HAP-1 (cell line): ENCODE results near the gene GKN2.

Source experiments
- DNase-seq, 2 experiments: peaks; one replicate each; pipeline ENCODE4 v3.0.0-alpha.2; 2016 to 2020; ENCODE audit warnings: low spot score in 2 of 2
- H3K27me3 ChIP-seq: fragments of 250-450 bp; sonication (Bioruptor Pico); 2 replicates; pipeline ENCODE4 v1.5.1; 2020; ENCODE audit warnings: low read depth, mild to moderate bottlenecking, moderate library complexity
- H3K36me3 ChIP-seq: fragments of 250-450 bp; sonication (Bioruptor Pico); replicated peaks from 2 replicates; pipeline ENCODE4 v1.5.1; 2020; ENCODE audit warnings: mild to moderate bottlenecking
- H3K4me1 ChIP-seq: fragments of 250-450 bp; sonication (Bioruptor Pico); 2 replicates; pipeline ENCODE4 v1.5.1; 2020; ENCODE audit warnings: mild to moderate bottlenecking
- H3K4me3 ChIP-seq: fragments of 250-450 bp; sonication (Bioruptor Pico); 2 replicates; pipeline ENCODE4 v1.5.1; 2020; ENCODE audit warnings: mild to moderate bottlenecking, moderate library complexity
- H3K9me3 ChIP-seq: fragments of 250-450 bp; sonication (Bioruptor Pico); 2 replicates; pipeline ENCODE4 v1.5.1; 2020; ENCODE audit warnings: mild to moderate bottlenecking, moderate library complexity
- in situ Hi-C: fragments of 300-500 bp; cut with MboI; formaldehyde crosslinking; loops from 3 replicates; pipeline ENCODE4 v1.14.3; 2020; ENCODE audit warnings: low sequenced_read_pairs, inconsistent platforms, mixed read lengths

Gene GKN2

DNA sequence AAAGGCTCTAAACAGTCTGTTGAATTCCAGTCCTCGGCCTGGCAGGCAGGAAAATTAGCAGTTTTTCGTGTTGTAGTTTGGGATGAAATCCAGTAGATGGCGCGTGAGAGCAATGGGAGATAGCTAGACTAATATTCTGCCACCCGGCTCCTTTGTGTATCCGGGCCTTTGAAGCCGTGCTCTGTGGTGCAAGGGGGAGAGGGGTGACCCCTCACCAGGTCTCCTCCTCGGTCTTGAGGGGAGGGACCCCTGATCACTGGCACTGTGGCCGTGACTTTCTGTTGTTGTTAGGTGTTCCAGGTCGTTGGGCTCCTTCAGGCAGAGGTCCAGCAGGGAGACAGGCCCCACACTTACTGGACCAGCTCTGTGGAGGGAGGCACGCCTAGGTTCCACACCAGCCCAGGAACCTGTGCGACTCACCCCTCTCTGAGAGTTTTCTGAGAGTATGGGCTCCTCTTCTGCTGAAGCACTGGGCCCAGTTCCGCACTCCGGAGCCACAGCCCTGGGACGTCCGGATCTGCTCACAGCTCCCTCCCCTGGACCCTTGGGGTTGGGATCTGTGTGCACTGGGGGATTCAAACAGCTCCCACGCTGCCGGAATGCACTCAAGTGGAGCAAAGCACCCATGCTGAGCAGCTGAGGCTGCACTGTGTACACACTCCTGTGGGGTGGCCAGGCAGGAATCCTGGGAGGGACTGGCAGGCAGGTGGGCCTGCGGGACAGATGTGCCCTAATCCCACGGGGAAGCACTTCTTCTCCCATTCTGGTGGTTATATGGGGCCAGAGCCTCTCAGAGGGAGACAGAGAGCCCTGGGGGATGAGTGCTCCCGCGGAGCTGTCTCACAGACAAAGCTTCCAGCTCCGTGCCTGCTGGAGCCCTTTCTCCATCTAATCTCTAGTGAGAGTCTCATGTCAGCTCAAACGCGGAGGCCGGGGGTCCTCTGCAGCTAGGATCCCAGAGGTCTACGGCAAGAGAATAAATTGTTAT, 8.8 kb downstream of the GKN2 start:
- no peak overlapping the region for H3K4me3 ChIP-seq

DNA sequence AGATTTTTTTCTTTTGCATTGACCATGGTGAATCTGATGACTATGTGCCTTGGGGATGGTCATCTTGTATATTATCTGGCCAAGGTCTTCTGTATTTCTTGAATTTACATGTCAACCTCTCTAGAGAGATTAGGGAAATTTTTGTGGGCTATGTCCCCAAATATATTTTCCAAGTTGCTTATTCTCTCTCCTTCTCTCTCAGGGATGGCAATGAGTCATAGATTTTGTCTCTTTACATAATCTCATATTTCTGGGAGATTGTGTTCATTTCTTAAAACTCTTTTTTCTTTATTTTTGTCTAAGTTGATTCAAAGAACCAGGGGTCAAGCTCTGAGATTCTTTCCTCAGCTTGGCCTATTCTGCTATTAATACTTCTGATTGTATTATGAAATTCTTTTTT, 9.9 kb downstream of the GKN2 start:
- Histone ChIP-seq H3K27me3 (peaks cover 7% of the 10 kb centered on the region; the same call in 1 of the 2 replicates), H3K4me1 (no peaks in the 10 kb centered on the region; the same call in none of the 2 replicates), H3K4me3 (no peak overlapping the region), H3K36me3 (no peaks in the 10 kb centered on the region), H3K9me3 (peaks cover 6% of the 10 kb centered on the region)
- DNase-seq, result no peak
- in situ Hi-C loops, result loop anchor here (5.0 kb wide), 1 partner anchor 354 kb away; no protein-coding TSS in a partner anchor

More for the DNA sequence above, 8.8 kb downstream of the GKN2 start:
- DNase-seq, result peak; percentile 51 to 73
- Histone ChIP-seq H3K4me1 (no peaks in the 10 kb centered on the region; the same call in none of the 2 replicates), H3K27me3 (peaks cover 7% of the 10 kb centered on the region; the same call in 1 of the 2 replicates), H3K36me3 (no peaks in the 10 kb centered on the region), H3K9me3 (peaks cover 6% of the 10 kb centered on the region)
- in situ Hi-C loops, result loop anchor here (5.0 kb wide), 1 partner anchor 353 kb away; no protein-coding TSS in a partner anchor

DNA sequence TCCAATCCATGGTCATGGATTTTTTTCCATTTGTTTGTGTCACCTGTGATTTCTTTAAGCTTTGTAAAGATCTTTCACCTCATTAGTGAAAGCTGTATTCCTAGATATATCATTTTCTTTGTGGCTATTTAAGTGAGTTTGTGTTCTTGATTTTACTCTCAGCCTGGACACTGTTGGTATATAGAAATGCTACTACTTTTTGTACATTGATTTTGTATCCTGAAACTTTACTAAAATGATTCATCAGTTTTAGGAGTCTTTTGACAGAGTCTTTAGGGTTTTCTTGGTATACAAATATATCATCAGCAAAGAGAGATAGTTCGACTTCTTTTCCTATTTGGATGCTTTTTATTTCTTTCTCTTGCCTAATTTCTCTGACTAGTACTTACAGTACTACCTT, 12.3 kb downstream of the GKN2 start:
- Histone ChIP-seq H3K9me3 (peaks cover 6% of the 10 kb centered on the region), H3K27me3 (peaks cover 4% of the 10 kb centered on the region; the same call in 1 of the 2 replicates), H3K4me3 (no peak overlapping the region), H3K4me1 (no peaks in the 10 kb centered on the region; the same call in none of the 2 replicates), H3K36me3 (no peaks in the 10 kb centered on the region)
- in situ Hi-C loops, result loop anchor here (5.0 kb wide), 1 partner anchor 357 kb away; no protein-coding TSS in a partner anchor
- no peak for DNase-seq

DNA sequence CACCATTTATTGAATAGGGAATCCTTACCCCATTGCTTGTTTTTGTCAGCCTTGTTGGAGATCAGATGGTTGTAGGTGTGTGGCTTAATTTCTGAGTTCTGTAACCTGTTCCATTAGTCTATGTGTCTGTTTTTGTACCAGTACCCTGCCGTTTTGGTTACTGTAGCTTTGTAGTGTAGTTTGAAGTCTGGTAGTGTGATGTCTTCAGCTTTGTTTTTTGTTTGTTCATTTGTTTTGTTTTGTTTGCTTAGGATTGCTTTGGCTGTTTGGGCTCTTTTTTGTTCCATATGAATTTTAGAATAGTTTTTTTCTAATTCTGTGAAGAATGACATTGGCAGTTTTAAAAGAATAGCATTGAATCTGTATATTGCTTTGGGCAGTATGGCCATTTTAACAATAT, 12.7 kb downstream of the GKN2 start:
- in situ Hi-C loops, result loop anchor here (5.0 kb wide), 1 partner anchor 357 kb away; no protein-coding TSS in a partner anchor
- no peak for DNase-seq
- H3K36me3 ChIP-seq, result no peaks in the 10 kb centered on the region

DNA sequence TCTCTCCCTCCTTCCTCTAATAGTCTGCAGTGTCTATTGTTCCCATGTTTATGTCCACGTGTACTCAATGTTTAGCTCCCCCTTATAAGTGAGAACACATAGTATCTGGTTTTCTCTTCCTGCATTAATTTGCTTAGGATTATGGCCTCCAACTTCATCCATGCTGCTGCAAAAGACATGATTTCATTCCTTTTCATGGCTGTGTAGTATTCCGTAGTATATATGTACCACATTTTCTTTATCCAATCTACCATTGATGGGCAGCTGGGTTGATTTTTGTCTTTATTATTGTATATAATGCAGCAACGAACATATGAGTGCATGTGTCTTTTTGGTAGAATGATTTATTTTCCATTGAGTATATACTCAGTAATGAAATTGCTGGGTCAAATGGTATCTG, 13.8 kb downstream of the GKN2 start:
- Histone ChIP-seq H3K27me3 (peaks cover 4% of the 10 kb centered on the region; the same call in 1 of the 2 replicates), H3K4me1 (no peaks in the 10 kb centered on the region; the same call in none of the 2 replicates), H3K4me3 (no peak overlapping the region), H3K9me3 (peaks cover 6% of the 10 kb centered on the region), H3K36me3 (no peaks in the 10 kb centered on the region)
- in situ Hi-C loops, result no loop called here
- DNase-seq, result no peak

More for the DNA sequence above, 12.7 kb downstream of the GKN2 start:
- Histone ChIP-seq H3K4me3 (no peak overlapping the region), H3K9me3 (peaks cover 6% of the 10 kb centered on the region), H3K27me3 (peaks cover 4% of the 10 kb centered on the region; the same call in 1 of the 2 replicates), H3K4me1 (no peaks in the 10 kb centered on the region; the same call in none of the 2 replicates)

DNA sequence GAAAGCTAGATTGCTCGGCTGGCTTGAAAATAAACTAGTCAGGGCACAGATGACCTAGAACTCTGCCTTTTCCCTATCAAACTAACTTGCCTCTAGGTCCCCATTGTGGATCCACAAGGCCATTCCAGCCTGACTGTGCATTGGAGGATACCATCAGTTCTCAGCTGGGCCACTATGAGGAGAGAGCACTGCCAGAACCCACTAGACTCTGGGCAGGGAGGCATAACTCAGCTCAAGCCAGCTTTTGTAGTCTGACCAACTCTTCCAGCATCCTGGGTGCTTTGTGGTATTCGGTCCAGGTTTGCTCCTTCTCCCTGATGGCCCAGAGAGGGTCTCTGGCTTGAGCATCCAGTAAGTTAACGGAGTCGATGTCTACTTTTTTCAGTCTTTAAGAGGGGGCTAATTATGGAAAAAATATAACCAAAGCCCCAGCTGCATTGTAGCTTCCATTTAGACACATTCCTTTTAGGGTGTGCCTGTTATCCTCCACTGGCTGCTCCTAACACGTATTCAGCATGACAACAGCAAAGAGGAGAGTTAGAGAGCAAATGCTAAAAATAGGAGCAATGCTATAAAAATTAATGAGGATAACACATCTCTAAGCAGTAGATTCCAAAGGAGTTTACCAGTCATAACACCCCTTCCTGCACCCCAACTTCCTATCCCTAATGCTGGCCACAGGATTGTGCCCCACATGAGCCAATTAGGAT, 15.2 kb downstream of the GKN2 start:
- H3K27me3 ChIP-seq, result no peaks in the 10 kb centered on the region
- no peak overlapping the region for H3K4me3 ChIP-seq
- in situ Hi-C loops, result no loop called here
- no peaks in the 10 kb centered on the region; the same call in none of the 2 replicates for H3K4me1 ChIP-seq
- no peak for DNase-seq
- no peaks in the 10 kb centered on the region for H3K36me3 ChIP-seq
- H3K9me3 ChIP-seq, result peaks cover 6% of the 10 kb centered on the region

DNA sequence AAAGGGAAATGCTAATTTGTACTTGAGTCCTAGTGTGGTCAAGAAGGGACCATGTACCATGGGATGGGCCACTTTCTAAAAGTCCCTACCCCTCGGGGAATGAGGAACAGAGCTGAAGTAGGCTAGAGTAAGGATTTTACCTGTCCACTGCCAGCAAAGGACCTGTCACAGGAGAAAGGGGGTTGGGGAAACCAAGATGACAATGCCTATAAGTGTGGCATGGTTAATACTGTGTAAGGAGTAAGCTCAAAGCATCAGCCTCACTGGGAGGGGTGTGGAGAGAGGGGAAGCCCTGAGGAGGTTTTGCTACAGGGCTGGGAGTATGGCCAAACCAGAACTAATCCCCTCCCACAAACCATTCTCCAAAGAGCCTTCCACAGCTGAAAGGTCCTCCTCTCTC, 15.8 kb downstream of the GKN2 start:
- no peak for DNase-seq
- in situ Hi-C loops, result no loop called here
- Histone ChIP-seq H3K36me3 (no peaks in the 10 kb centered on the region), H3K4me1 (no peaks in the 10 kb centered on the region; the same call in none of the 2 replicates), H3K9me3 (peaks cover 6% of the 10 kb centered on the region), H3K27me3 (no peaks in the 10 kb centered on the region), H3K4me3 (no peak overlapping the region)

DNA sequence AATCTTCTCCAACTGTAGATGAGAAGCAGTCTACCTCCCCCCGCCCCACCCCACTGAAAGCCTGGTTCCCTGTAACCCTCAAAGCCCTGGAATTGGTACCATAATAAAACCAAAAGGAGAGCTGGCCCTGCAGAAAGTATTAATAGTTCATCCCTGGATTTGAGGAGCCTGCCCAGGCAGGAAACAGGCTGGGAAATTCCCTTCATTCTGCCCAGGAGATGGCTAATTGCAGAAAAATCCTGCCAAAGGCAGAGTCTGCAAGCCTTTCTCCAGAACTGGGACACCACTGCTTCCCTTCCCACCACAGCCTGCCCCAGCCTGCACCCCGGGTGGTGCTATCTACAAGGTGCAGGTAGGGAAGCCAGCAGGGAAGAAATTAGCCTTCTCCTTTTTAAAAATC, 16.3 kb downstream of the GKN2 start:
- Histone ChIP-seq H3K36me3 (no peaks in the 10 kb centered on the region), H3K4me3 (no peak overlapping the region), H3K4me1 (no peaks in the 10 kb centered on the region; the same call in none of the 2 replicates), H3K27me3 (no peaks in the 10 kb centered on the region), H3K9me3 (peaks cover 6% of the 10 kb centered on the region)
- in situ Hi-C loops, result no loop called here
- DNase-seq, result no peak

DNA sequence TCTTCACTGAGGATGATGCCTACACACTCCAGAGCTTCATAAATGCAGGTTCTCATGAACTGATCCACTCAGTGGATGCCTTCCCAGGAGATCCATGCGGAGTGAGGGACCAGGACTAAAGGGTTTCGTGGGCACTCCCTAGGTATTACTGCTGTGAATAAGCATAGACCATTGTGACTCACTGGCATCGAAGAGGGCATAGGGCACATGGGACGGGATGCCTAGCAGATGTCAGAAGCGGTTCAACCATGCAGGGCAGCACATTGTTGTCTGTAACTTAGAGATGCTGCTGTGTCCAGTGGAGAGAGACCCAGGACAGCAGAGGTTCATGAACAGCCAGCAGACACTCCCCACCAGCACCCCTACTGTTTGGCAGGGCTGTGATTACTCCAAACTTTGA, 17.2 kb downstream of the GKN2 start:
- Histone ChIP-seq H3K27me3 (no peaks in the 10 kb centered on the region), H3K9me3 (peaks cover 6% of the 10 kb centered on the region), H3K4me1 (no peaks in the 10 kb centered on the region; the same call in 1 of the 2 replicates), H3K4me3 (no peak overlapping the region), H3K36me3 (no peaks in the 10 kb centered on the region)
- in situ Hi-C loops, result no loop called here
- DNase-seq, result no peak

DNA sequence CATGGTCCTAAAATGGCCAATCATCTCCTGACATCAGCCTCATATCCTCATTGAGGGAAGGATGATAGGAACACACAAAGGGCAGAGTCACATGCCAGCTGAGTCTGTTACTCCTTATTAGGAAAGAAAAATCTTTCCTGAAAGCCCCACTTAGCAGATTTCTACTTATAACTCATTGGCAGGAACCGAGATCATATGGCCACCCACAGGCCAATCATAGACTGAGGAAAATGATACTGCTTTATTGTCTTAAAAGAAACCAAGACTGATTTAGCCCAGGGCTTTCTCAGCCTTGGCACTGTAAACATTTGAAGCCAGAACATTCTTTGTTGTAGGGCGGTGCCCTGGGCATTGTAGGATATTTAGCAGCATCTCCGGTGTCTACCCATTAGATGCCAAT, 18.7 kb downstream of the GKN2 start:
- H3K36me3 ChIP-seq, result no peaks in the 10 kb centered on the region
- no peaks in the 10 kb centered on the region for H3K4me1 ChIP-seq
- no peaks in the 10 kb centered on the region for H3K27me3 ChIP-seq
- no peak for DNase-seq
- H3K4me3 ChIP-seq, result no peak overlapping the region
- H3K9me3 ChIP-seq, result no peaks in the 10 kb centered on the region
- in situ Hi-C loops, result no loop called here

DNA sequence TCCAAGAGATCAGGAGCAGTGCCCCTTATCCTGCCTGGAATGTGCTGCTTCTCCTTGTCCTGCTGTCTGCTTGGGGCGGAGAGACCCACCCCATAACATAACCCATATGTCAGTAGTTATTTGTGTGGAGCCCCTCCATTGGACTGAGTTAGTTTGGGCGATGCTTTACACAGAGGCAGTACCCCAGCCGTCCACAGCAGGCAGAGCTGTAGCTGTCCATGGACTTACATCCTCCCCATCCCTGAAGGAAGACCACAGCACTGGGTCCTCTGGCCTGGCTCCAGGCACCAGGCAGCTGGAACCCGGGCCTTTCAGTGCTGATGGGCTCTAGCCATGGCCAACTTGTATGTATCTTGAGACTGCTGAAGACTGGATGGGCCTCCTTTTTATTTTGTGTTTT, 20.3 kb downstream of the GKN2 start:
- no peak overlapping the region for H3K4me3 ChIP-seq
- H3K27me3 ChIP-seq, result no peaks in the 10 kb centered on the region
- in situ Hi-C loops, result no loop called here
- no peaks in the 10 kb centered on the region for H3K9me3 ChIP-seq
- no peak for DNase-seq
- H3K36me3 ChIP-seq, result no peaks in the 10 kb centered on the region
- no peaks in the 10 kb centered on the region for H3K4me1 ChIP-seq

DNA sequence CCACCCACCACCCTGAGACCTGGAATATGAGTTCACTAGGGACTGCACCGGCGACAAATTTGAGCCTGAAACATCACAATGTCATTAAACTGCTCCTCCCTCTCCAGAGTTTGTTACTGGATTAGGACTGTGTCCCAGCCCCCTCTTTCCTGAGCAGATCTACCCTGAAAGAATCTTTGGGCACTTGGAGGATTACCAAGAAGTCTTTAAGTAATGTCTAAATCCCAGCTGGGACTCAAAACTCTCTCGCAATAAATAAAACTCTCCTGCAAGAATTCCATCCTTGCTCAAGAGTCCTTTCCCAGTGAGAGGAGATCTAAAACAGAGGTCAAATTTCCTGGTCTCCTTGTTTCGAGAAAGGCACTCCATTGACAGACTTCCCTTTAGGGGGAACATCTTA, 20.9 kb downstream of the GKN2 start:
- in situ Hi-C loops, result no loop called here
- DNase-seq, result no peak
- H3K36me3 ChIP-seq, result no peaks in the 10 kb centered on the region
- no peaks in the 10 kb centered on the region for H3K27me3 ChIP-seq
- H3K9me3 ChIP-seq, result no peaks in the 10 kb centered on the region
- H3K4me3 ChIP-seq, result no peak overlapping the region
- no peaks in the 10 kb centered on the region for H3K4me1 ChIP-seq

DNA sequence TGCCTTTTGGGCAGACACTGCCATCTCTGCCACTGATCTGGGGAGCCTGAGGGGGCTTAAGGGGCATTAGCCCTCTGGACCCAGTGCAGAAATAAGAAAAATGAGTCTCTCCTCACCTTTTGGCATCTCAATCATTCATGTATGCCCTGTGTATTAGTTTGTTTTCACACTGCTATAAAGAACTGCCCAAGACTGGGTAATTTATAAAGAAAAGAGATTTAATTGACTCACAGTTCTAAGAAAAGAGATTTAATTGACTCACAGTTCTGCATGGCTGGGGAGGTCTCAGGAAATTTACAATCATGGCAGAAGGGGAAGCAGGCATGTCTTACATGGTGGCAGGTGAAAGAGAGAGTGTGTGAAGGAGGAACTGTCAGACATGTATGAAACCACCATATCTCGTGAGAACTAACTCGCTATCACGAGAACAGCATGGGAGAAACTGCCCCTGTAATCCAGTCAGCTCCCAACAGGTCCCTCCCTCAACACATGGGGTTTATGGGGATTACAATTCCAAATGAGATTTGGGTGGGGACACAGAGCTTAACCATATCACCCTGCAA, 21.5 kb downstream of the GKN2 start:
- Histone ChIP-seq H3K36me3 (no peaks in the 10 kb centered on the region), H3K4me3 (no peak overlapping the region), H3K27me3 (no peaks in the 10 kb centered on the region), H3K4me1 (no peaks in the 10 kb centered on the region), H3K9me3 (no peaks in the 10 kb centered on the region)
- DNase-seq, result no peak
- in situ Hi-C loops, result no loop called here
